Fibroblast of mammary gland (primary cell): ENCODE results near the gene BEND7.

Source experiments
- DNase-seq: peaks from one replicate; pipeline ENCODE4 v3.0.0-alpha.2; 2010; ENCODE audit warnings: low read depth
- H3K4me3 ChIP-seq: 2 replicates; pipeline ENCODE4 v1.5.1; 2011; ENCODE audit warnings: low read depth, mild to moderate bottlenecking, low read length, moderate library complexity; ENCODE audit not compliant: control insufficient read depth
- TF ChIP-seq, protein P1 (sequence below): conservative IDR thresholded peaks from 2 replicates; pipeline ENCODE4 v1.5.1; 2011; ENCODE audit warnings: low read depth, low read length, inconsistent platforms; ENCODE audit not compliant: control insufficient read depth, insufficient read depth

BEND7 gene

DNA sequence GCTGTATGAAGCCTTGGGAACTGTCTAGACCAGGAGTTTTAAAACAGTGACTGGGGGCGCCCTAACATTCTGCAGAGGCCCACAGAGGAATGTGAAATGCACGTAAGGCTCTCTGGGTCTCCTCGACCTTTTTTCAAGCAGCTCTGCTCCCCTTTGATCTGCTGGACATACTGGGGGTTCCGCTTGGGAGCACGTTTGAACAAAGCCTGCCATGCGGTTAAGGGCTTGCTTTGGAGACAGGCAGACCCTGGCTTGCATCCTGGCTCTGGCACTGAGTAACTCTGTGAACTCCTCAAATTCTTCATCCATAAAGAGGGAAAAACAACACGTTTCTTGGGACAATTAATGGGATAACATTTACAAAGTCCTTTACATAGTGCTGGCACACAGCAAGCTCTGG is 7.8 kb downstream of the BEND7 start:
- no peak overlapping the region for H3K4me3 ChIP-seq
- TF ChIP-seq, protein P1, sequence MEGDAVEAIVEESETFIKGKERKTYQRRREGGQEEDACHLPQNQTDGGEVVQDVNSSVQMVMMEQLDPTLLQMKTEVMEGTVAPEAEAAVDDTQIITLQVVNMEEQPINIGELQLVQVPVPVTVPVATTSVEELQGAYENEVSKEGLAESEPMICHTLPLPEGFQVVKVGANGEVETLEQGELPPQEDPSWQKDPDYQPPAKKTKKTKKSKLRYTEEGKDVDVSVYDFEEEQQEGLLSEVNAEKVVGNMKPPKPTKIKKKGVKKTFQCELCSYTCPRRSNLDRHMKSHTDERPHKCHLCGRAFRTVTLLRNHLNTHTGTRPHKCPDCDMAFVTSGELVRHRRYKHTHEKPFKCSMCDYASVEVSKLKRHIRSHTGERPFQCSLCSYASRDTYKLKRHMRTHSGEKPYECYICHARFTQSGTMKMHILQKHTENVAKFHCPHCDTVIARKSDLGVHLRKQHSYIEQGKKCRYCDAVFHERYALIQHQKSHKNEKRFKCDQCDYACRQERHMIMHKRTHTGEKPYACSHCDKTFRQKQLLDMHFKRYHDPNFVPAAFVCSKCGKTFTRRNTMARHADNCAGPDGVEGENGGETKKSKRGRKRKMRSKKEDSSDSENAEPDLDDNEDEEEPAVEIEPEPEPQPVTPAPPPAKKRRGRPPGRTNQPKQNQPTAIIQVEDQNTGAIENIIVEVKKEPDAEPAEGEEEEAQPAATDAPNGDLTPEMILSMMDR = no peak
- no peak for DNase-seq

DNA sequence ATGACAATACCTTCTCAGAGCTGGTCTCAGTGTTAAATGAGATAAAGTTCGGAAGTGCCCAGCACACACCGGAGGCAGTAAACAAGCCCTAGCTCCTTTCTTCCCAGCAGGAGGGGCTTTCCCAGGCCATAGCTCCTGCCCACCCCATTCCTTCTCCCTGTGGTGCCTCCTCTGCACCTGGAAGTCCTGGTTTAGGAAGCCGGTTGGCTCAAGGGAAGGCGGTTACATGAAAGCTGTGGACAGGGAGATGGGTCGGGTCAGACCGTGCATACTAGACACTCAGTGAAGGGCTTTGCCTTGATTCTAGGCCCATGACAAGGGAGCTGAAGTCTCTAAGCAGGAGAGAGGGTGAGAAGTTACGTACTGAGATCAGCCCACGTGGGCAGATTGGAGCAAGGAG is 8.6 kb downstream of the BEND7 start:
- DNase-seq = no peak
- TF ChIP-seq, protein P1 = no peak
- no peak overlapping the region for H3K4me3 ChIP-seq

DNA sequence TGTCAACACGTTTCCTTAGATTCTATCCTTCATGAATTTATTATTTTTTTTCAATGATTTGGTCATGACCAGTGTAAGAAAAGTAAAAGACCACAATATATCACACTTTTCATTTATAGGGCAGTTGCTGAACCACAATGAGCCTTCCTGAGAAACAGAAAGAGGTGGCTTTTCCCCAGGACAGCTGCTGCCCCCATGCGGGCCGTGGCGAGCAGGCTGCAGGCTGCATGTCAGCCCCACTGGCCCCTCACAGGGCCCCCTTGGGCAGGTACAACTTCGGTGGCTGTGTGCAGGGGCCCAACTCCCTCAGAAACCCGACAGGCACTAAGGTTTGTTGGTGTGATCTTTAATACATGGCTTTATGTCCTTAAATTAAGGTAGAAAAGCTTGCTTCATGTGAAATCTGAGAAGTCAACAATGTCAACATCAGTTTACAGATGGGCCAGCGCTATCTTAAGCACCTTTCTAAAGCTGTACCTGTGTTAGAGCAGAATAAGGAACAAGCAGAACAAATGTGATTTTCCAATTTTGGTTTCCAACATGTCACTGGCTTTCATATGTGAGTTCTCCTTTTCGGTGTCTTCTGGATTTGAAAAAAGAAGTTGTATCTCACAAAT is 10.6 kb downstream of the BEND7 start:
- no peak for DNase-seq
- TF ChIP-seq, protein P1 = no peak
- no peak overlapping the region for H3K4me3 ChIP-seq

DNA sequence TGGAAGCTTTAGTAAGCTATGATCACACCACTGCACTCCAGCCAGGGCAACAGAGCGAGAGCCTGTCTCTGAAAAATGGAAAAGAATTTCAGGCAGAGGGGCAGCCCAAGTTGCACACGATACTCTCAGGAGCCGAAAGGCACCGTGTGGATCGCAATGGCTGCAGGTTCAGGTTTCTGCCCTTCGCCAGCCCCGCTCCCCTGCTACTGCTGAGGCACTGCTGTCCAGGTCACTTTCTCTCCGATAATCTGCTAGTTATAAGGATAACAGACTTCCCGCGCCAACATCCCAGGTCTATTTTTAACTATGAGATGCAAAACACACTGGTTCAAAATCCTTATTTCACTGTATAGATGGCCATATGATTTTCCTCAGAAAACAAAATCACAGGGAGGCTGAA is 11.1 kb downstream of the BEND7 start:
- TF ChIP-seq, protein P1 = no peak
- no peak for DNase-seq
- H3K4me3 ChIP-seq = no peak overlapping the region

DNA sequence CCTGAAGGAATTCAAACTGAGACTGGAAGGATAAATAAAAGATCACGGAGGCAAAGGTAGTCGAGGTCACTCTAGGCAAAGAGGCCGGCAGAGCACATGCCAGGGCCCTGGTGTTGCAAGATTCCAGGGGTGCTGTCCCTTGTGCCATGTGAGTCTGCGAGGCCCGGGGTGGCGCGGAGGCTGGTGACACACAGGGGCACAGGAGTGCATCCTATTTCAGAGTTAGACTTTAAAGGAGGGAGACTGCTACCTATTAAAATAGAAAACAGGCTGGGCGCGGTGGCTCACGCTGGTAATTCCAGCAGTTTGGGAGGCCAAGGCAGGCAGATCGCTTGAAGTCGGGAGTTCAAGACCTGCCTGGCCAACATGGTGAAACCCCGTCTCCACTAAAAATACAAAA is 12.6 kb downstream of the BEND7 start:
- DNase-seq = no peak
- TF ChIP-seq, protein P1 = no peak
- no peak overlapping the region for H3K4me3 ChIP-seq

DNA sequence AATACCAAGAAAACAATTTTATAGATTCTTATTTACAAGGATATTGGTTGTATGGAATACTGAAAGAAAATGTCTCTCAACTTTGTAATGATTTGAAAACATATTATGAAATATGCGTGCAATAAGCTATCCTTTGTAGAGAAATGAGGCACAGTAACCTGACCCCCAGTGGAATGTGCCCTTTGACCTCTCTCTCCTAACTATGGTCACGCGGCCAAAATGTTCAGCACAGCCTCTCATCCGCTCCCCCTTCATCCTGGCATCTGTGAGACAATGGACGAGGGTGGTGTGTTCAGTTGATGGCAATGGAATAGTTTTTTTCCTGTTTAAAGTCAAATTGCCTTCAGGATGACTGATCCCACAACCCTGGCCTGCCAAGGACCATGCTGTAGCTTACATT is 13.3 kb downstream of the BEND7 start:
- no peak overlapping the region for H3K4me3 ChIP-seq
- TF ChIP-seq, protein P1 = no peak
- no peak for DNase-seq

DNA sequence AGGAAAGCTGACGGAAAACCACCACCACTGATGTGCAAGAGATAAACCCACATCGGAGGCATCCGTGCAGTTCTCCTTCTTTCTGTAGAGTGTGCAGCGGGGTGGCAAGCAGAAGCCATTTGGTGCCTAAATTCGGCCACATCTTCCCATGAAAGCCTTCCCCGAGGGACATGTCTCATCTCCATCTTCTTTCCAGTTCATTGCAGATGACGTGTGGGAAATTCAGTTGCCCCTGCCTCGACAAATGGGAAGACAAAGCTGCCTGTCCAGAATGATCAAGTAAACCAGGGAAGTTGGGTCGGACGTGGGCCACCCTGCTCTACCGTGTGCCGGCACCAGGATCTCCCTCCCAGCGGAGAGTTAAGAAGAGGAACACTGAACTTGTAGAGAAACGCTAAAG is 14.5 kb downstream of the BEND7 start:
- no peak overlapping the region for H3K4me3 ChIP-seq
- no peak for DNase-seq
- TF ChIP-seq, protein P1 = no peak
